Adrenal gland (tissue), 12 donors: Measurements from ENCODE around the gene OSBPL10. TPM values are rescaled to one million over a fixed set of nuclear protein-coding genes. Genes with fewer than 3 reads are reported as not detected.

Experiments used
- DNase-seq, 7 donors: peaks; one replicate each; pipeline ENCODE4 v3.0.0-alpha.2; 2019 to 2020
- H3K27ac ChIP-seq, 5 donors: fragments of 200-600 bp; sonication (generic) in 4 of 5; 1 replicate in 3 of 5; 2 replicates in 2 of 5; pipeline versions ENCODE4 v1.5.1 to v1.8.0; 2016 to 2020; ENCODE audit warnings: mild to moderate bottlenecking in 1 of 5
- H3K27me3 ChIP-seq: fragments of 200-600 bp; 2 replicates; pipeline ENCODE4 v1.8.0; 2021
- H3K36me3 ChIP-seq, 2 donors: fragments of 200-600 bp; replicated peaks in 1 of 2; 1 replicate in 1 of 2; 2 replicates in 1 of 2; pipeline versions ENCODE4 v1.5.1 to v1.8.0; 2018 to 2022
- H3K4me1 ChIP-seq, 2 donors: fragments of 200-600 bp; replicated peaks in 1 of 2; 1 replicate in 1 of 2; 2 replicates in 1 of 2; pipeline versions ENCODE4 v1.5.1 to v1.8.0; 2018 to 2021
- H3K4me3 ChIP-seq, 4 donors: fragments of 200-600 bp; sonication (generic) in 3 of 4; one replicate each; pipeline ENCODE4 v1.5.1; 2016 to 2018
- H3K9me3 ChIP-seq, 3 donors: fragments of 200-600 bp; sonication (generic) in 1 of 3; replicated peaks in 1 of 3; 1 replicate in 2 of 3; 2 replicates in 1 of 3; pipeline versions ENCODE4 v1.5.1 to v1.8.0; 2016 to 2021
- POLR2A ChIP-seq, 2 donors: fragments of 450-650 bp; IDR thresholded peaks; one replicate each; pipeline ENCODE4 v1.6.1; 2017; ENCODE audit warnings: antibody characterized with exemption in 2 of 2, mild to moderate bottlenecking in 2 of 2, moderate library complexity in 1 of 2
- WGBS, 4 donors: extraction: QIAGEN DNeasy Blood & Tissue Kit in 2 of 4; methylation state at CpG; one replicate each; pipeline versions ENCODE4 v1.1.5 to v1.1.7; 2013 to 2017; 5-methylcytosine and 5-hydroxymethylcytosine counted together
- intact Hi-C, 2 donors: fragments of 100-400 bp; cut with DNase I; formaldehyde crosslinking; loops; one replicate each; pipeline versions ENCODE4 v1.14.1 to v1.15.0; 2022 to 2023
- polyA plus RNA-seq, 3 donors: library from polyadenylated mRNA; stranded (reverse); fragments of 200-250 nt in 2 of 3; fragments of 350-450 nt in 1 of 3; fragmentation: Illumina TruSeq in 1 of 3; extraction: RNeasy Lipid Tissue Mini Kit (QIAGEN cat#74804) in 1 of 3; gene quantifications; one replicate each; pipeline ENCODE4 v1.2.3, GENCODE V29; 2013 to 2014
- total RNA-seq, 9 donors: library from RNA; depleted of rRNA in 4 of 9; stranded (reverse); fragments of >200 nt in 4 of 9; fragments of 120-200 nt in 1 of 9; fragmentation: NEBNext Ultra II Directional in 1 of 9; extraction: Animal tissue kit (Norgen Biotek cat#: 25700) in 1 of 9; gene quantifications; one replicate each; pipeline versions ENCODE4 v1.1.0 to v1.2.4, GENCODE V29; 2013 to 2023
- TF ChIP-seq, protein P1 (sequence below), 6 experiments: fragments of 450-650 bp in 4 of 6; fragments of 200-600 bp in 2 of 6; sonication (generic) in 1 of 6; IDR thresholded peaks; 1 replicate in 5 of 6; 2 replicates in 1 of 6; pipeline versions ENCODE4 v1.5.1 to v1.8.0; 2016 to 2021; ENCODE audit warnings: antibody characterized with exemption in 6 of 6, mild to moderate bottlenecking in 2 of 6, moderate library complexity in 1 of 6
- donor health status: healthy with polysubstance abuse.
- donor health status: Bipolar disorder and iron deficiency.
- donor health status: DM: yes; HTN: yes; CAD: no.
- donor health status: DM: no; HTN: no; CAD: no.
- donor health status: DM: no; HTN: no; CAD: no.
- donor health status: DM: yes; HTN: yes; CAD: no.

Gene OSBPL10
- total and polyA plus RNA-seq, 12 donors = 2.0 to 55.6 (median 9.4) TPM

- 96 to 98% (median 97%) methylated on average over 6 of the region's 6 CpGs for WGBS, 4 donors
- Histone ChIP-seq H3K27ac (no peak overlapping the region), H3K4me1 (peaks cover 0 to 3% of the 10 kb centered on the region in 2 donors), H3K36me3 (no peaks in the 10 kb centered on the region), H3K27me3 (no peaks in the 10 kb centered on the region), H3K9me3 (no peaks in the 10 kb centered on the region), H3K4me3 (no peak overlapping the region)
- DNase-seq = no peak
- intact Hi-C loops = no loop called here
- TF ChIP-seq, protein P1, sequence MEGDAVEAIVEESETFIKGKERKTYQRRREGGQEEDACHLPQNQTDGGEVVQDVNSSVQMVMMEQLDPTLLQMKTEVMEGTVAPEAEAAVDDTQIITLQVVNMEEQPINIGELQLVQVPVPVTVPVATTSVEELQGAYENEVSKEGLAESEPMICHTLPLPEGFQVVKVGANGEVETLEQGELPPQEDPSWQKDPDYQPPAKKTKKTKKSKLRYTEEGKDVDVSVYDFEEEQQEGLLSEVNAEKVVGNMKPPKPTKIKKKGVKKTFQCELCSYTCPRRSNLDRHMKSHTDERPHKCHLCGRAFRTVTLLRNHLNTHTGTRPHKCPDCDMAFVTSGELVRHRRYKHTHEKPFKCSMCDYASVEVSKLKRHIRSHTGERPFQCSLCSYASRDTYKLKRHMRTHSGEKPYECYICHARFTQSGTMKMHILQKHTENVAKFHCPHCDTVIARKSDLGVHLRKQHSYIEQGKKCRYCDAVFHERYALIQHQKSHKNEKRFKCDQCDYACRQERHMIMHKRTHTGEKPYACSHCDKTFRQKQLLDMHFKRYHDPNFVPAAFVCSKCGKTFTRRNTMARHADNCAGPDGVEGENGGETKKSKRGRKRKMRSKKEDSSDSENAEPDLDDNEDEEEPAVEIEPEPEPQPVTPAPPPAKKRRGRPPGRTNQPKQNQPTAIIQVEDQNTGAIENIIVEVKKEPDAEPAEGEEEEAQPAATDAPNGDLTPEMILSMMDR (IDR thresholded peaks at IDR 0.05) = no peak
- no peak for TF ChIP-seq POLR2A (IDR thresholded peaks at IDR 0.05)
These were observed 101.7 kb downstream of the OSBPL10 start for GRCh38 chr3:31879365-31879764.

- TF ChIP-seq POLR2A (IDR thresholded peaks at IDR 0.05) = no peak
- TF ChIP-seq, protein P1 (IDR thresholded peaks at IDR 0.05) = no peak
- H3K9me3 ChIP-seq = no peaks in the 10 kb centered on the region
- H3K27me3 ChIP-seq = no peaks in the 10 kb centered on the region
- H3K36me3 ChIP-seq = no peaks in the 10 kb centered on the region
- peaks cover 0 to 3% of the 10 kb centered on the region in 2 donors for H3K4me1 ChIP-seq
- no peak overlapping the region for H3K4me3 ChIP-seq
- peak in 6 of 7 donors; percentile 15 to 59 (median 42) for DNase-seq
- peak overlapping the region in 2 of 5 donors; percentile 2 to 30 for H3K27ac ChIP-seq
- intact Hi-C loops = no loop called here
- 37 to 70% (median 45%) methylated on average over 7 of the region's 7 CpGs for WGBS, 4 donors
These were observed 102.7 kb downstream of the OSBPL10 start for GRCh38 chr3:31878231-31878838.

- DNase-seq = peak in 2 of 7 donors; percentile 6 to 10
- TF ChIP-seq, protein P1 (IDR thresholded peaks at IDR 0.05) = no peak
- no peak for TF ChIP-seq POLR2A (IDR thresholded peaks at IDR 0.05)
- WGBS, 4 donors = 51 to 62% (median 54%) methylated on average over 7 of the region's 7 CpGs
- Histone ChIP-seq H3K27ac (no peak overlapping the region), H3K4me1 (peaks cover 0 to 3% of the 10 kb centered on the region in 2 donors), H3K27me3 (no peaks in the 10 kb centered on the region), H3K9me3 (no peaks in the 10 kb centered on the region), H3K4me3 (no peak overlapping the region), H3K36me3 (no peaks in the 10 kb centered on the region)
- intact Hi-C loops = no loop called here
These were observed 104.7 kb downstream of the OSBPL10 start for GRCh38 chr3:31876331-31876730.

GRCh38 chr3:31875437-31875836 is 105.6 kb downstream of the OSBPL10 start:
- TF ChIP-seq POLR2A (IDR thresholded peaks at IDR 0.05) = no peak
- TF ChIP-seq, protein P1 (IDR thresholded peaks at IDR 0.05) = no peak
- intact Hi-C loops = no loop called here
- H3K9me3 ChIP-seq = no peaks in the 10 kb centered on the region
- peaks cover 0 to 3% of the 10 kb centered on the region in 2 donors for H3K4me1 ChIP-seq
- DNase-seq = no peak
- no peak overlapping the region for H3K4me3 ChIP-seq
- WGBS, 4 donors = 84 to 97% (median 96%) methylated on average over 2 of the region's 2 CpGs
- H3K36me3 ChIP-seq = no peaks in the 10 kb centered on the region
- no peak overlapping the region for H3K27ac ChIP-seq
- H3K27me3 ChIP-seq = no peaks in the 10 kb centered on the region
